ENCODE results near the gene PFAS. TPM values are rescaled to one million over a fixed set of nuclear protein-coding genes. Genes with fewer than 3 reads are reported as not detected.

PFAS gene
- total and polyA plus RNA-seq, 2 of the 8 experiments (the other 6 are each of a cell fraction or from before 2014, with no cell fraction given) = 88.4 to 248 TPM

- no peak overlapping the region for H2AK5ac ChIP-seq (ENCODE audit: low read depth, low read length)
- no peak overlapping the region for H2BK15ac ChIP-seq (ENCODE audit: low read length)
- H2BK5ac ChIP-seq (ENCODE audit: low read depth, low read length) = no peak overlapping the region; the same call in 1 of the 2 replicates
- TF ChIP-seq PHF8 (conservative IDR thresholded peaks at IDR 0.05; ENCODE audit: low read depth, low read length) (no peak), POLR2A (IDR thresholded peaks at IDR 0.05; ENCODE audit: control extremely low read depth in 1 of 2, low read depth in 2 of 2, low read length in 2 of 2) (peak in 1 of 2 experiments; percentile 53; a peak in 1 of 3 replicates), POLR2AphosphoS5 (IDR thresholded peaks at IDR 0.05; ENCODE audit: low read depth, low read length) (peak; percentile 63; the same call in 1 of the 2 replicates)
- no peaks in the 10 kb centered on the region for H3K9me3 ChIP-seq (ENCODE audit: insufficient read depth in 2 of 2, low read depth in 1 of 2, low read length in 1 of 2)
- 91% methylated on average over 19 of the region's 19 CpGs; no CpG with 5 or more reads in 1 of the 2 experiments for WGBS, 2 experiments (ENCODE audit: extremely low coverage in 1 of 2, insufficient coverage in 1 of 2, insufficient read length in 1 of 2, insufficient replicate concordance in 2 of 2, low coverage in 1 of 2, low lambda C conversion rate in 2 of 2, missing lambda C conversion rate in 1 of 2)
- no peak overlapping the region for H2BK20ac ChIP-seq (ENCODE audit: low read length)
- no peak overlapping the region for H3K56ac ChIP-seq (replicated peaks; ENCODE audit: insufficient read length, low read depth, low read length)
- peaks cover 0 to 4% (median under 1%) of the 10 kb centered on the region in 4 experiments; a peak in 2 of 7 replicates for H3K4me1 ChIP-seq (replicated peaks in 1 of 4; ENCODE audit: control insufficient read depth in 3 of 4, insufficient read depth in 4 of 4, low read length in 3 of 4)
- H3K4me2 ChIP-seq (ENCODE audit: insufficient read depth in 1 of 2, low read depth in 2 of 2, low read length in 2 of 2) = no peak overlapping the region
- no peak overlapping the region for H3K4me3 ChIP-seq (ENCODE audit: extremely low read depth in 1 of 4, insufficient read depth in 2 of 4, low read depth in 3 of 4, low read length in 4 of 4)
- H2AFZ ChIP-seq (ENCODE audit: low read length) = no peak overlapping the region
- H3K23me2 ChIP-seq (ENCODE audit: low read depth, low read length) = peaks cover 4% of the 10 kb centered on the region; the same call in 1 of the 2 replicates
- H3K4ac ChIP-seq (replicated peaks; ENCODE audit: insufficient read length, low read depth, low read length) = no peak overlapping the region
- DNase-seq (ENCODE audit: low read depth in 1 of 2, low spot score in 2 of 2) (no peak), FAIRE-seq (no peak)
- peaks cover 3 to 15% of the 10 kb centered on the region in 2 experiments for H3K79me2 ChIP-seq (ENCODE audit: control insufficient read depth in 1 of 2, insufficient read depth in 2 of 2, low read length in 2 of 2)
- no peak overlapping the region for H2BK120ac ChIP-seq (replicated peaks; ENCODE audit: low read depth, low read length)
- H4K5ac ChIP-seq (ENCODE audit: insufficient read length, low read depth, low read length) = no peak overlapping the region
- H3K18ac ChIP-seq (ENCODE audit: extremely low read depth, low read length) = no peak overlapping the region
- no peak overlapping the region for H3K27ac ChIP-seq (ENCODE audit: low read depth, low read length)
- no peak overlapping the region for H4K91ac ChIP-seq (replicated peaks; ENCODE audit: insufficient read length, low read length)
- no peak overlapping the region for H3K9ac ChIP-seq (replicated peaks in 1 of 4; ENCODE audit: extremely low read depth in 1 of 4, low read depth in 3 of 4, low read length in 3 of 4)
- H4K20me1 ChIP-seq (replicated peaks in 1 of 2; ENCODE audit: control insufficient read depth in 1 of 2, insufficient read depth in 2 of 2, low read length in 2 of 2) = peaks cover 5 to 6% of the 10 kb centered on the region in 2 experiments
- peaks cover 16 to 42% (median 29%) of the 10 kb centered on the region in 4 experiments; a peak in 7 of 8 replicates for H3K36me3 ChIP-seq (ENCODE audit: control insufficient read depth in 2 of 4, insufficient read depth in 4 of 4, low read length in 3 of 4)
- no peak overlapping the region for H4K8ac ChIP-seq (ENCODE audit: extremely low read depth, insufficient read depth, low read length)
- no peak overlapping the region for H3K14ac ChIP-seq (ENCODE audit: insufficient read length)
- H3K23ac ChIP-seq (ENCODE audit: insufficient read length) = no peak overlapping the region
- H3K27me3 ChIP-seq (replicated peaks in 1 of 4; ENCODE audit: control insufficient read depth in 3 of 4, extremely low read depth in 1 of 4, insufficient read depth in 3 of 4, low read length in 3 of 4) = no peaks in the 10 kb centered on the region
- no peak overlapping the region for H2BK12ac ChIP-seq (ENCODE audit: low read depth, low read length)
- H3K79me1 ChIP-seq (ENCODE audit: low read depth, low read length) = 0 out of 2 replicates have a peak, but pooled peaks cover 4% of the 10 kb centered on the region
- CTCF ChIA-PET (ENCODE audit: partially characterized antibody) = interaction anchor here (1.2 kb wide), 1 partner anchor 14 kb away, joined by 3 read pairs; no protein-coding TSS in a partner anchor
- POLR2A ChIA-PET (ENCODE audit: partially characterized antibody) = interaction anchor here (1.1 to 19.6 kb wide), 4 partner anchors 12 to 96 kb away, joined by 3 to 373 read pairs (median 95); partner anchors contain the start of gene BORCS6
Observed at GRCh38 chr17:8204761-8205555, 44.1 kb upstream of the PFAS start.
